ENCODE measurements around the gene PHF5A.

Gene PHF5A

GRCh38 chr22:41507330-41508063 is 39.0 kb upstream of the PHF5A start:
- no peak for TF ChIP-seq FOXP2 (optimal IDR thresholded peaks at IDR 0.05; ENCODE audit: borderline replicate concordance, extremely low read depth, extremely low read length, insufficient read depth)

GRCh38 chr22:41505511-41506220 is 37.2 kb upstream of the PHF5A start:
- TF ChIP-seq REST (IDR thresholded peaks at IDR 0.05; ENCODE audit: insufficient read depth in 1 of 2, low read depth in 2 of 2, low read length in 2 of 2) (no peak), SIN3A (IDR thresholded peaks at IDR 0.05; ENCODE audit: borderline replicate concordance, insufficient read depth, low read length) (no peak), TAF1 (IDR thresholded peaks at IDR 0.05; ENCODE audit: borderline replicate concordance, insufficient read depth, low read length) (no peak), POLR2AphosphoS5 (IDR thresholded peaks at IDR 0.05; ENCODE audit: low read depth, low read length) (no peak), FOXP2 (optimal IDR thresholded peaks at IDR 0.05; ENCODE audit: borderline replicate concordance, extremely low read depth, extremely low read length, insufficient read depth) (no peak)

GRCh38 chr22:41504816-41505215 is 36.3 kb upstream of the PHF5A start:
- TF ChIP-seq FOXP2 (optimal IDR thresholded peaks at IDR 0.05; ENCODE audit: borderline replicate concordance, extremely low read depth, extremely low read length, insufficient read depth), result no peak
- TF ChIP-seq SIN3A (IDR thresholded peaks at IDR 0.05; ENCODE audit: borderline replicate concordance, insufficient read depth, low read length), result no peak
- no peak for TF ChIP-seq POLR2AphosphoS5 (IDR thresholded peaks at IDR 0.05; ENCODE audit: low read depth, low read length)
- no peak for TF ChIP-seq REST (IDR thresholded peaks at IDR 0.05; ENCODE audit: insufficient read depth in 1 of 2, low read depth in 2 of 2, low read length in 2 of 2)
- TF ChIP-seq TAF1 (IDR thresholded peaks at IDR 0.05; ENCODE audit: borderline replicate concordance, insufficient read depth, low read length), result no peak

- no peak for TF ChIP-seq SIN3A (IDR thresholded peaks at IDR 0.05; ENCODE audit: borderline replicate concordance, insufficient read depth, low read length)
- no peak for TF ChIP-seq FOXP2 (optimal IDR thresholded peaks at IDR 0.05; ENCODE audit: borderline replicate concordance, extremely low read depth, extremely low read length, insufficient read depth)
These were observed 35.9 kb upstream of the PHF5A start for GRCh38 chr22:41504397-41504796.

- TF ChIP-seq POLR2AphosphoS5 (IDR thresholded peaks at IDR 0.05; ENCODE audit: low read depth, low read length), result no peak
- TF ChIP-seq TAF1 (IDR thresholded peaks at IDR 0.05; ENCODE audit: borderline replicate concordance, insufficient read depth, low read length), result no peak
- TF ChIP-seq FOXP2 (optimal IDR thresholded peaks at IDR 0.05; ENCODE audit: borderline replicate concordance, extremely low read depth, extremely low read length, insufficient read depth), result no peak
- no peak for TF ChIP-seq REST (IDR thresholded peaks at IDR 0.05; ENCODE audit: insufficient read depth in 1 of 2, low read depth in 2 of 2, low read length in 2 of 2)
- no peak for TF ChIP-seq SIN3A (IDR thresholded peaks at IDR 0.05; ENCODE audit: borderline replicate concordance, insufficient read depth, low read length)
These were observed 32.7 kb upstream of the PHF5A start for GRCh38 chr22:41501209-41501608.

- TF ChIP-seq SIN3A (IDR thresholded peaks at IDR 0.05; ENCODE audit: borderline replicate concordance, insufficient read depth, low read length) (no peak), TAF1 (IDR thresholded peaks at IDR 0.05; ENCODE audit: borderline replicate concordance, insufficient read depth, low read length) (no peak), REST (IDR thresholded peaks at IDR 0.05; ENCODE audit: insufficient read depth in 1 of 2, low read depth in 2 of 2, low read length in 2 of 2) (no peak), POLR2AphosphoS5 (IDR thresholded peaks at IDR 0.05; ENCODE audit: low read depth, low read length) (no peak), FOXP2 (optimal IDR thresholded peaks at IDR 0.05; ENCODE audit: borderline replicate concordance, extremely low read depth, extremely low read length, insufficient read depth) (no peak)
These were observed 31.8 kb upstream of the PHF5A start for GRCh38 chr22:41500303-41500702.
